ENCODE results near the gene CCDC148. TPM values are rescaled to one million over a fixed set of nuclear protein-coding genes. Genes with fewer than 3 reads are reported as not detected.

CCDC148 gene
- total and polyA plus RNA-seq, 2 experiments from 2014 or later: 1.2 to 1.8 TPM

DNA sequence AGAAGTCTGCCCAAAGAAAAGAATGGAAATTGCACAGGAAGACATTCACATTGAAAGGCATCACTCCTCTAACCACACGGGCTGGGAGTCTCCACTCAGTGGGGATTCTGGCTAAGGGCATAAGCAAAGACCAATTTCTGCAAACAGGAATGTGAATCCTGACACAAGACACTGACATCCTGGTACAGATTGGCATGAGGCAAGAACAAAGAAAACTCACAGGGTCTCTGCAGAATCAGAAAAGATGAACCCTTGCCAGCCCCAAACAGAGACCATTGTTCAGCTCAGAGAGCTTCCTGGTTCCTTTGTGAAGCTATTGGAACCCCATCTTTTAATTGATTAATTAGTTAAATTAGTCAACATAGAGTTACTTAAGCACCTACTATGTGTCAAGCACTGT is 272.6 kb downstream of the CCDC148 start:
- Mint-ChIP-seq H3K4me1 (peaks cover 27% of the 10 kb centered on the region), H3K27ac (no peak overlapping the region), H3K9me3 (no peaks in the 10 kb centered on the region), H3K27me3 (ENCODE audit: insufficient read depth, low read depth, poor library complexity) (peaks cover 7% of the 10 kb centered on the region), H3K36me3 (ENCODE audit: low read depth) (no peaks in the 10 kb centered on the region), H3K4me3 (no peak overlapping the region)
- H3K4me3 ChIP-seq: no peak overlapping the region
- TF ChIP-seq, protein P1, sequence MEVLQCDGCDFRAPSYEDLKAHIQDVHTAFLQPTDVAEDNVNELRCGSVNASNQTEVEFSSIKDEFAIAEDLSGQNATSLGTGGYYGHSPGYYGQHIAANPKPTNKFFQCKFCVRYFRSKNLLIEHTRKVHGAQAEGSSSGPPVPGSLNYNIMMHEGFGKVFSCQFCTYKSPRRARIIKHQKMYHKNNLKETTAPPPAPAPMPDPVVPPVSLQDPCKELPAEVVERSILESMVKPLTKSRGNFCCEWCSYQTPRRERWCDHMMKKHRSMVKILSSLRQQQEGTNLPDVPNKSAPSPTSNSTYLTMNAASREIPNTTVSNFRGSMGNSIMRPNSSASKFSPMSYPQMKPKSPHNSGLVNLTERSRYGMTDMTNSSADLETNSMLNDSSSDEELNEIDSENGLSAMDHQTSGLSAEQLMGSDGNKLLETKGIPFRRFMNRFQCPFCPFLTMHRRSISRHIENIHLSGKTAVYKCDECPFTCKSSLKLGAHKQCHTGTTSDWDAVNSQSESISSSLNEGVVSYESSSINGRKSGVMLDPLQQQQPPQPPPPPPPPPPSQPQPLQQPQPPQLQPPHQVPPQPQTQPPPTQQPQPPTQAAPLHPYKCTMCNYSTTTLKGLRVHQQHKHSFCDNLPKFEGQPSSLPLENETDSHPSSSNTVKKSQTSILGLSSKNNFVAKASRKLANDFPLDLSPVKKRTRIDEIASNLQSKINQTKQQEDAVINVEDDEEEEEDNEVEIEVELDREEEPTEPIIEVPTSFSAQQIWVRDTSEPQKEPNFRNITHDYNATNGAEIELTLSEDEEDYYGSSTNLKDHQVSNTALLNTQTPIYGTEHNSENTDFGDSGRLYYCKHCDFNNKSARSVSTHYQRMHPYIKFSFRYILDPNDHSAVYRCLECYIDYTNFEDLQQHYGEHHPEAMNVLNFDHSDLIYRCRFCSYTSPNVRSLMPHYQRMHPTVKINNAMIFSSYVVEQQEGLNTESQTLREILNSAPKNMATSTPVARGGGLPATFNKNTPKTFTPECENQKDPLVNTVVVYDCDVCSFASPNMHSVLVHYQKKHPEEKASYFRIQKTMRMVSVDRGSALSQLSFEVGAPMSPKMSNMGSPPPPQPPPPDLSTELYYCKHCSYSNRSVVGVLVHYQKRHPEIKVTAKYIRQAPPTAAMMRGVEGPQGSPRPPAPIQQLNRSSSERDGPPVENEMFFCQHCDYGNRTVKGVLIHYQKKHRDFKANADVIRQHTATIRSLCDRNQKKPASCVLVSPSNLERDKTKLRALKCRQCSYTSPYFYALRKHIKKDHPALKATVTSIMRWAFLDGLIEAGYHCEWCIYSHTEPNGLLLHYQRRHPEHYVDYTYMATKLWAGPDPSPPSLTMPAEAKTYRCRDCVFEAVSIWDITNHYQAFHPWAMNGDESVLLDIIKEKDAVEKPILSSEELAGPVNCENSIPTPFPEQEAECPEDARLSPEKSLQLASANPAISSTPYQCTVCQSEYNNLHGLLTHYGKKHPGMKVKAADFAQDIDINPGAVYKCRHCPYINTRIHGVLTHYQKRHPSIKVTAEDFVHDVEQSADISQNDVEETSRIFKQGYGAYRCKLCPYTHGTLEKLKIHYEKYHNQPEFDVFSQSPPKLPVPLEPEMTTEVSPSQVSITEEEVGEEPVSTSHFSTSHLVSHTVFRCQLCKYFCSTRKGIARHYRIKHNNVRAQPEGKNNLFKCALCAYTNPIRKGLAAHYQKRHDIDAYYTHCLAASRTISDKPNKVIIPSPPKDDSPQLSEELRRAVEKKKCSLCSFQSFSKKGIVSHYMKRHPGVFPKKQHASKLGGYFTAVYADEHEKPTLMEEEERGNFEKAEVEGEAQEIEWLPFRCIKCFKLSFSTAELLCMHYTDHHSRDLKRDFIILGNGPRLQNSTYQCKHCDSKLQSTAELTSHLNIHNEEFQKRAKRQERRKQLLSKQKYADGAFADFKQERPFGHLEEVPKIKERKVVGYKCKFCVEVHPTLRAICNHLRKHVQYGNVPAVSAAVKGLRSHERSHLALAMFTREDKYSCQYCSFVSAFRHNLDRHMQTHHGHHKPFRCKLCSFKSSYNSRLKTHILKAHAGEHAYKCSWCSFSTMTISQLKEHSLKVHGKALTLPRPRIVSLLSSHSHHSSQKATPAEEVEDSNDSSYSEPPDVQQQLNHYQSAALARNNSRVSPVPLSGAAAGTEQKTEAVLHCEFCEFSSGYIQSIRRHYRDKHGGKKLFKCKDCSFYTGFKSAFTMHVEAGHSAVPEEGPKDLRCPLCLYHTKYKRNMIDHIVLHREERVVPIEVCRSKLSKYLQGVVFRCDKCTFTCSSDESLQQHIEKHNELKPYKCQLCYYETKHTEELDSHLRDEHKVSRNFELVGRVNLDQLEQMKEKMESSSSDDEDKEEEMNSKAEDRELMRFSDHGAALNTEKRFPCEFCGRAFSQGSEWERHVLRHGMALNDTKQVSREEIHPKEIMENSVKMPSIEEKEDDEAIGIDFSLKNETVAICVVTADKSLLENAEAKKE (CRISPR knock-in tag; IDR thresholded peaks at IDR 0.05): no peak
- no peak for DNase-seq (ENCODE audit: low spot score)
- 0 out of 2 replicates have a peak, but pooled peaks cover 6% of the 10 kb centered on the region for H3K9me2 ChIP-seq (ENCODE audit: insufficient read depth)
- ATAC-seq: no peak
- H3F3A ChIP-seq (replicated peaks; ENCODE audit: low read depth): no peaks in the 10 kb centered on the region
- no peaks in the 10 kb centered on the region for H4K20me1 ChIP-seq (replicated peaks; ENCODE audit: insufficient read depth)
- H3K36me3 ChIP-seq (ENCODE audit: insufficient read depth): no peaks in the 10 kb centered on the region
- no peak overlapping the region for H2AFZ ChIP-seq
- no peaks in the 10 kb centered on the region for H3K27me3 ChIP-seq (ENCODE audit: insufficient read depth)
- no peaks in the 10 kb centered on the region for H3K4me1 ChIP-seq (ENCODE audit: insufficient read depth)
- no peak overlapping the region for H3K4me2 ChIP-seq
- no peaks in the 10 kb centered on the region for H3K79me2 ChIP-seq (replicated peaks; ENCODE audit: insufficient read depth)
- H3K27ac ChIP-seq (ENCODE audit: low read depth): no peak overlapping the region

DNA sequence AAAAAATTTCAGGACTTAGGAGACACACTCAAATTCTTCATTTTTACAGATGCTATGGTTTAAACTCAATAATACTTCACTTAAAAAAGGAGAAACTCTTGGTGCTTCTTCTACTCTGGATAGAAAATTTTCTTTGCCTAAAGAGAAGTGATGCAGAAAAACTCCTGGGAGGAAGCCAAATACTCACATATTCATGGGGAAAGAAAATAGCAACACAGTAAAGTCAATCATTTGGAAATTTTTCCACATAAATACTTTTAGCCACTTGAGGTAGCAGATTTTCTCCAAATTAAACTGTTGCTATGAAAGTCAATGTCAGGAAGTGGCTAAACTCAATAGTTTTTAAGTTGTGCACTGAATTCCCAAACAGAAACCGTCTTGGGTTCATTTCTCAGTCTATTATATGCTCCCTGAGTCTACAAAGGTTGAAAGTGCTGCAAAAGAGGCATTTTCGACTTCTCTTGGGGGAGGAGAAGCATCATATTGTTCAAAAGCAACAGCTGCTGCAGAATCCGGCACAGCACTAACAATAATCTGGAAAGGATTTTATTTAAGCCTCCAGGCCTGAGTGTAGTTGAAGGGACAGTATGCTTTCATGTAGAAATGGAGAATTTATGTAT is 273.8 kb downstream of the CCDC148 start:
- Mint-ChIP-seq H3K27ac (no peak overlapping the region), H3K27me3 (ENCODE audit: insufficient read depth, low read depth, poor library complexity) (peaks cover 8% of the 10 kb centered on the region), H3K36me3 (ENCODE audit: low read depth) (no peaks in the 10 kb centered on the region), H3K4me3 (no peak overlapping the region), H3K4me1 (peaks cover 27% of the 10 kb centered on the region), H3K9me3 (no peaks in the 10 kb centered on the region)
- 0 out of 2 replicates have a peak overlapping the region, but pooled peaks have one; percentile 52 for H2AFZ ChIP-seq
- H4K20me1 ChIP-seq (replicated peaks; ENCODE audit: insufficient read depth): no peaks in the 10 kb centered on the region
- H3K27me3 ChIP-seq (ENCODE audit: insufficient read depth): no peaks in the 10 kb centered on the region
- no peak overlapping the region for H3K27ac ChIP-seq (ENCODE audit: low read depth)
- no peak for ATAC-seq
- H3K4me1 ChIP-seq (ENCODE audit: insufficient read depth): no peaks in the 10 kb centered on the region
- no peaks in the 10 kb centered on the region for H3F3A ChIP-seq (replicated peaks; ENCODE audit: low read depth)
- 0 out of 2 replicates have a peak, but pooled peaks cover 5% of the 10 kb centered on the region for H3K9me2 ChIP-seq (ENCODE audit: insufficient read depth)
- no peak for DNase-seq (ENCODE audit: low spot score)
- no peak overlapping the region for H3K4me2 ChIP-seq
- H3K4me3 ChIP-seq: no peak overlapping the region
- TF ChIP-seq, protein P2, sequence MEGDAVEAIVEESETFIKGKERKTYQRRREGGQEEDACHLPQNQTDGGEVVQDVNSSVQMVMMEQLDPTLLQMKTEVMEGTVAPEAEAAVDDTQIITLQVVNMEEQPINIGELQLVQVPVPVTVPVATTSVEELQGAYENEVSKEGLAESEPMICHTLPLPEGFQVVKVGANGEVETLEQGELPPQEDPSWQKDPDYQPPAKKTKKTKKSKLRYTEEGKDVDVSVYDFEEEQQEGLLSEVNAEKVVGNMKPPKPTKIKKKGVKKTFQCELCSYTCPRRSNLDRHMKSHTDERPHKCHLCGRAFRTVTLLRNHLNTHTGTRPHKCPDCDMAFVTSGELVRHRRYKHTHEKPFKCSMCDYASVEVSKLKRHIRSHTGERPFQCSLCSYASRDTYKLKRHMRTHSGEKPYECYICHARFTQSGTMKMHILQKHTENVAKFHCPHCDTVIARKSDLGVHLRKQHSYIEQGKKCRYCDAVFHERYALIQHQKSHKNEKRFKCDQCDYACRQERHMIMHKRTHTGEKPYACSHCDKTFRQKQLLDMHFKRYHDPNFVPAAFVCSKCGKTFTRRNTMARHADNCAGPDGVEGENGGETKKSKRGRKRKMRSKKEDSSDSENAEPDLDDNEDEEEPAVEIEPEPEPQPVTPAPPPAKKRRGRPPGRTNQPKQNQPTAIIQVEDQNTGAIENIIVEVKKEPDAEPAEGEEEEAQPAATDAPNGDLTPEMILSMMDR (conservative IDR thresholded peaks at IDR 0.05; ENCODE audit: low read depth in 2 of 2): no peak
- no peak for TF ChIP-seq EZH2phosphoT487 (IDR thresholded peaks at IDR 0.05; ENCODE audit: unreplicated experiment)
- no peaks in the 10 kb centered on the region for H3K79me2 ChIP-seq (replicated peaks; ENCODE audit: insufficient read depth)
- H3K36me3 ChIP-seq (ENCODE audit: insufficient read depth): no peaks in the 10 kb centered on the region

Measured in GM23338 (cell line).